Measurements from ENCODE around the gene TNFAIP1. TPM values are rescaled to one million over a fixed set of nuclear protein-coding genes. Genes with fewer than 3 reads are reported as not detected.

Gene TNFAIP1
- total RNA-seq, 1 donor from 2014 or later, result 85.9 TPM

DNA sequence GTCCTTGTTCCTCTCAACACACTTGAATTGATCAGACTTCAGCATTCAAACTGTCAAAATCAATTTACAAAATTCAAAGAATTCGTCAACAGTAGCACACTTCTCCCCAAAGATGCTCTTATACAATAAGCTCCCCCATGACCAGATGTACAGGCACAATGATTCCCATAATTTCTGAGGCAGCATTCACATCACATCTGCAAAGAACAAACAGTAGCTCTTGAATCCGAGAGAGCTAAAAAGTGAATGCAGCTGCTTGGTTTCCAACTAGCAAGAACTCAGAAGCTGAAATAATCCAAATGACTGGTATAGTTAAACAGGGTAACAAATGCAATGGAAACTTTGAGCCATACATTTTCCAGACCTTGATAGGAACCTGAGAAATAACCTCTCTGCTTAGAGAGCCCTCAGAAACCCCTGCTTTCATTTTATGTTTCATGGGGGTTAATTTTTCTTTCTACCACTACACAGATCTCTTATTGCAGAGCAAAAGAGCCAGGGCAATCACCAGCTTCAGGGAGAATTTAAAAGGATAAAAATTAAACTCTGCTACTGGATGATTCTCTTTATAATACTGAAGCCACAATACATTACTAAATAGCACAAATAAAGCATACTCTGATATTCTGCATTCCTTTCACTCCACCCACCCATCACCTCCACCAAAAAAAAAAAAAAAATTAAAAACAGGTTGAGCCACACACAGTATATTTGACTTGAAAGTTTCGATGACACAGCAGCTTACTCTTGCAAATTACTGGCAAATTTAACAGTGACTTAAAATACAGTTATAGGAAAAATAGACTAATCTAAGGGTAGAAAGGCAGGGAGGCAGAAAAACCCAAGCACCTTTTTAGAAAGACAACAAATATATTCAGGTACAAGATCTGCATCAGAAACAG, 39.6 kb upstream of the TNFAIP1 start:
- Histone ChIP-seq H3K36me3 (ENCODE audit: control insufficient read depth, insufficient read depth, low read length) (no peaks in the 10 kb centered on the region), H3K27me3 (ENCODE audit: control insufficient read depth, insufficient read depth, low read length) (no peaks in the 10 kb centered on the region), H3K4me3 (ENCODE audit: low read depth, low read length) (no peak overlapping the region)
- no peak for DNase-seq (ENCODE audit: low read depth)
- TF ChIP-seq CTCF (IDR thresholded peaks at IDR 0.05; ENCODE audit: insufficient read depth, low read length, poor library complexity, severe bottlenecking), result no peak

- no peak for DNase-seq (ENCODE audit: low read depth)
- no peak for TF ChIP-seq CTCF (IDR thresholded peaks at IDR 0.05; ENCODE audit: insufficient read depth, low read length, poor library complexity, severe bottlenecking)
- no peaks in the 10 kb centered on the region for H3K36me3 ChIP-seq (ENCODE audit: control insufficient read depth, insufficient read depth, low read length)
- no peaks in the 10 kb centered on the region for H3K27me3 ChIP-seq (ENCODE audit: control insufficient read depth, insufficient read depth, low read length)
- no peak overlapping the region for H3K4me3 ChIP-seq (ENCODE audit: low read depth, low read length)
Observed at GRCh38 chr17:28298449-28298848, 37.1 kb upstream of the TNFAIP1 start.

DNA sequence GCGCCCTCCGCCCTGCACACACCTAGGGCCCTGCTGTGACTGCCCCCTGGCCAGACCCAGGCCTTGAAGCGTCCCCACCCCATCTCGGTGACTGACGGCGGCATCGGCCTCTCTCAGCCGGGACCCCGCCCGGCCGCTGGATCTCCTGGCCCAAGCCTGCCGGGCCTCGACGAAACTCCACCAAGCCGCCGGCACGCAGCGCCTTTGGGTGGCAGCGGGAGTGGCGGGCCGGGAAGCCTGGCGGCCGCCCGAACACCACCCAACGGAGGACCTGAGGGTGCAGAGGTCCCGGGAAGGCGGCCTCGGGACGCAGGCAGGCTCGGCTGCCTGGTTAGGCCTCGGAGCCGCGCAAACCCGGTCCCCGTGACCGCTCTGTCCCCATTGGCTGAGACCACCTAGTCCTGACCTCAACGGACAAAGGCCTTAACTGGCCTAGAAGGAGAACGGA, 28.6 kb upstream of the TNFAIP1 start:
- Histone ChIP-seq H3K27me3 (ENCODE audit: control insufficient read depth, insufficient read depth, low read length) (peaks cover 7% of the 10 kb centered on the region), H3K36me3 (ENCODE audit: control insufficient read depth, insufficient read depth, low read length) (no peaks in the 10 kb centered on the region), H3K4me3 (ENCODE audit: low read depth, low read length) (no peak overlapping the region)
- DNase-seq (ENCODE audit: low read depth), result no peak
- TF ChIP-seq CTCF (IDR thresholded peaks at IDR 0.05; ENCODE audit: insufficient read depth, low read length, poor library complexity, severe bottlenecking), result no peak

GRCh38 chr17:28313841-28314240, 21.7 kb upstream of the TNFAIP1 start:
- Histone ChIP-seq H3K27me3 (ENCODE audit: control insufficient read depth, insufficient read depth, low read length) (no peaks in the 10 kb centered on the region), H3K4me3 (ENCODE audit: low read depth, low read length) (no peak overlapping the region), H3K36me3 (ENCODE audit: control insufficient read depth, insufficient read depth, low read length) (no peaks in the 10 kb centered on the region)
- DNase-seq (ENCODE audit: low read depth), result no peak
- no peak for TF ChIP-seq CTCF (IDR thresholded peaks at IDR 0.05; ENCODE audit: insufficient read depth, low read length, poor library complexity, severe bottlenecking)

DNA sequence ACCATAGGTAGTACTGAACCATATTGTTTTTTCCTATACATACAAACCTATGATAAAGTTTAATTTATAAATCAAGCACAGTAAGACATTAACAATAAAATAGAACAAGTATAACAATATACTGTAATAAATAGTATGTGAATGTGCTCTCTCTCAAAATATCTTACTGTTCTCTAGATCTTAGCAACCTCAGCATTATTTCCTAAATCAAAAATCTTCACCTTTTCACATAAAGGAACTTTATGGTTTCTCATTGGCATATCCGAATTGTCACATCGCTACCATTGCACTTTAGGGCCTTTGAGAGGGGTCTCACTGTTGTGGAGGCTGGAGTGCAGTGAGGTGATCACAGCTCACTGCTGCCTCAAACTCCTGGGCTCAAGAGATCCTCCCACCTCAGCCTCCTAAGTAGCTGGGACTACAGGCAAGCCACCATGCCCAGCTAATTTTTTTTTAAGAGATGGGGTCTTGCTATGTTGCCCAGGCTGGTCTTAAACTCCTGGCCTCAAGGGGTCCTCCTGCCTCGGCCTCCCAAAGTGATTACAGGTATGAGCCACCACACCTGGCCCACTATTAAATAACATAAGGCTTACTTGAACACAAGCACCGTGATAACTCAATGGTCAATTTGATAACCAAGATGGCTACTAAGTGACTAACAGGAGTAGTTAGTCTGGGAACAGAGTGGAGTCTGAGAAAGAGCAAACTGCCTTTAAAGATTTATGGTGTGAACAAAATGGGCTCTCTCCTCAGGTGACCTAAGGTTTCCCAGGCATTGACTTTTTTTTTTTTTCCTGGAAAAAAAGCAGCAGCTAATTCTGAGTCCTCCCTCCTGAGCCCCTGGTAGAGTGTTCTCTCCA, 19.5 kb upstream of the TNFAIP1 start:
- TF ChIP-seq CTCF (IDR thresholded peaks at IDR 0.05; ENCODE audit: insufficient read depth, low read length, poor library complexity, severe bottlenecking), result no peak
- no peak overlapping the region for H3K4me3 ChIP-seq (ENCODE audit: low read depth, low read length)
- H3K36me3 ChIP-seq (ENCODE audit: control insufficient read depth, insufficient read depth, low read length), result no peaks in the 10 kb centered on the region
- no peak for DNase-seq (ENCODE audit: low read depth)
- no peaks in the 10 kb centered on the region for H3K27me3 ChIP-seq (ENCODE audit: control insufficient read depth, insufficient read depth, low read length)
